ENCODE data around the gene TAS2R16. TPM values are rescaled to one million over a fixed set of nuclear protein-coding genes. Genes with fewer than 3 reads are reported as not detected.
A peak's percentile ranks its signal among the peaks of the same experiment; 100 is the strongest.

TAS2R16 gene
- total and polyA plus RNA-seq, 2 experiments from 2014 or later: not detected

GRCh38 chr7:123022576-123022975 lies 27.1 kb upstream of the TAS2R16 start:
- H3K4me2 ChIP-seq: no peak overlapping the region
- no peaks in the 10 kb centered on the region for H3F3A ChIP-seq (replicated peaks; ENCODE audit: low read depth)
- no peak overlapping the region for H3K4me3 Mint-ChIP-seq
- H3K9me2 ChIP-seq (ENCODE audit: insufficient read depth): peaks cover 4% of the 10 kb centered on the region; the same call in 1 of the 2 replicates
- no peak overlapping the region for H3K4me3 ChIP-seq
- H3K79me2 ChIP-seq (replicated peaks; ENCODE audit: insufficient read depth): no peaks in the 10 kb centered on the region
- no peaks in the 10 kb centered on the region for H3K36me3 ChIP-seq (ENCODE audit: insufficient read depth)
- no peaks in the 10 kb centered on the region for H3K36me3 Mint-ChIP-seq (ENCODE audit: low read depth)
- no peak overlapping the region for H3K27ac ChIP-seq (ENCODE audit: low read depth)
- ATAC-seq: no peak
- H3K27me3 ChIP-seq (ENCODE audit: insufficient read depth): no peaks in the 10 kb centered on the region
- peak overlapping the region; percentile 12; the same call in 1 of the 2 replicates for H2AFZ ChIP-seq
- H3K4me1 ChIP-seq (ENCODE audit: insufficient read depth): no peaks in the 10 kb centered on the region
- no peak overlapping the region for H3K27ac Mint-ChIP-seq
- no peaks in the 10 kb centered on the region for H3K9me3 Mint-ChIP-seq
- no peak for TF ChIP-seq POLR2AphosphoS5 (IDR thresholded peaks at IDR 0.05; ENCODE audit: low read depth)
- no peak for TF ChIP-seq ZNF462 (CRISPR knock-in tag; IDR thresholded peaks at IDR 0.05)
- no peak for TF ChIP-seq REST (IDR thresholded peaks at IDR 0.05; ENCODE audit: unreplicated experiment)
- no peak for TF ChIP-seq STAT1 (IDR thresholded peaks at IDR 0.05; ENCODE audit: unreplicated experiment)
- no peak for TF ChIP-seq EZH2phosphoT487 (IDR thresholded peaks at IDR 0.05; ENCODE audit: unreplicated experiment)
- no peak for TF ChIP-seq JUNB (IDR thresholded peaks at IDR 0.05; ENCODE audit: unreplicated experiment)
- TF ChIP-seq ZNF114 (CRISPR knock-in tag; IDR thresholded peaks at IDR 0.05): no peak
- no peak for TF ChIP-seq CREB1 (CRISPR knock-in tag; IDR thresholded peaks at IDR 0.05; ENCODE audit: low read depth)
- TF ChIP-seq ETS1 (IDR thresholded peaks at IDR 0.05): no peak
- TF ChIP-seq CTCF (conservative IDR thresholded peaks at IDR 0.05; ENCODE audit: low read depth in 2 of 2): no peak
- TF ChIP-seq ZNF331 (CRISPR knock-in tag; IDR thresholded peaks at IDR 0.05; ENCODE audit: low read depth): no peak
- TF ChIP-seq EZH2 (IDR thresholded peaks at IDR 0.05; ENCODE audit: low read depth, unreplicated experiment): no peak
- TF ChIP-seq NANOG (IDR thresholded peaks at IDR 0.05; ENCODE audit: borderline replicate concordance): no peak
- no peaks in the 10 kb centered on the region for H3K4me1 Mint-ChIP-seq
- DNase-seq (ENCODE audit: low spot score): no peak
- peaks cover 2% of the 10 kb centered on the region for H3K27me3 Mint-ChIP-seq (ENCODE audit: insufficient read depth, low read depth, poor library complexity)
- no peaks in the 10 kb centered on the region for H4K20me1 ChIP-seq (replicated peaks; ENCODE audit: insufficient read depth)
